RWPE2 (cell line): ENCODE data around the gene PRPF18.

Source experiments
- ATAC-seq: fragments of 200-7000 bp; cut with Tn5 transposase; 3 replicates; pipeline ENCODE4 v1.9.1; 2021; ENCODE audit warnings: low read depth
- DNase-seq: peaks from one replicate; pipeline ENCODE4 v3.0.0-alpha.2; 2020; ENCODE audit warnings: low spot score
- H3K27ac ChIP-seq: fragments of 450-650 bp; 2 replicates; pipeline ENCODE4 v1.5.1; 2017; ENCODE audit warnings: mild to moderate bottlenecking; ENCODE audit not compliant: poor library complexity, severe bottlenecking
- H3K27me3 ChIP-seq: fragments of 250-450 bp; sonication (Bioruptor Pico); 2 replicates; pipeline ENCODE4 v1.5.1; 2021; ENCODE audit warnings: mild to moderate bottlenecking, moderate library complexity; ENCODE audit not compliant: insufficient read depth, poor library complexity, severe bottlenecking
- H3K36me3 ChIP-seq: fragments of 250-450 bp; sonication (Bioruptor Pico); 2 replicates; pipeline ENCODE4 v1.5.1; 2020; ENCODE audit warnings: low read depth, mild to moderate bottlenecking, moderate library complexity
- H3K4me1 ChIP-seq: fragments of 250-450 bp; sonication (Bioruptor Pico); 2 replicates; pipeline ENCODE4 v1.5.1; 2021; ENCODE audit warnings: mild to moderate bottlenecking, moderate library complexity; ENCODE audit not compliant: insufficient read depth, poor library complexity, severe bottlenecking
- H3K4me3 ChIP-seq: fragments of 250-450 bp; sonication (Bioruptor Pico); 2 replicates; pipeline ENCODE4 v1.5.1; 2021; ENCODE audit warnings: mild to moderate bottlenecking, moderate library complexity; ENCODE audit not compliant: severe bottlenecking
- H3K9me3 ChIP-seq: fragments of 250-450 bp; sonication (Bioruptor Pico); 2 replicates; pipeline ENCODE4 v1.5.1; 2021; ENCODE audit warnings: mild to moderate bottlenecking, moderate library complexity; ENCODE audit not compliant: severe bottlenecking
- CTCF ChIP-seq: fragments of 450-650 bp; IDR thresholded peaks from one replicate; pipeline ENCODE4 v1.5.1; 2017; ENCODE audit warnings: mild to moderate bottlenecking, moderate library complexity; ENCODE audit not compliant: poor library complexity, severe bottlenecking

Gene PRPF18

GRCh38 chr10:13614530-13615332 lies 28.0 kb downstream of the PRPF18 start:
- peak; percentile 89 for ATAC-seq
- Histone ChIP-seq H3K27ac (peak overlapping the region; percentile 36), H3K4me3 (no peak overlapping the region), H3K9me3 (no peaks in the 10 kb centered on the region), H3K27me3 (no peaks in the 10 kb centered on the region), H3K4me1 (peaks cover 12% of the 10 kb centered on the region), H3K36me3 (peaks cover 46% of the 10 kb centered on the region)
- no peak for DNase-seq
- TF ChIP-seq CTCF = no peak

- no peaks in the 10 kb centered on the region for H3K9me3 ChIP-seq
- peak overlapping the region; percentile 36 for H3K27ac ChIP-seq
- DNase-seq = no peak
- H3K27me3 ChIP-seq = no peaks in the 10 kb centered on the region
- no peak for TF ChIP-seq CTCF
- ATAC-seq = no peak
- no peak overlapping the region for H3K4me3 ChIP-seq
- H3K36me3 ChIP-seq = peaks cover 41% of the 10 kb centered on the region
- H3K4me1 ChIP-seq = peaks cover 12% of the 10 kb centered on the region
Measured at GRCh38 chr10:13615650-13616300, 29.0 kb downstream of the PRPF18 start.

GRCh38 chr10:13617116-13617515 lies 30.4 kb downstream of the PRPF18 start:
- Histone ChIP-seq H3K9me3 (no peaks in the 10 kb centered on the region), H3K27ac (no peak overlapping the region), H3K27me3 (no peaks in the 10 kb centered on the region), H3K4me3 (no peak overlapping the region), H3K4me1 (peaks cover 12% of the 10 kb centered on the region), H3K36me3 (peaks cover 37% of the 10 kb centered on the region)
- no peak for DNase-seq
- no peak for TF ChIP-seq CTCF
- ATAC-seq = no peak

GRCh38 chr10:13621931-13622330 lies 35.2 kb downstream of the PRPF18 start:
- peaks cover 18% of the 10 kb centered on the region for H3K36me3 ChIP-seq
- H3K27ac ChIP-seq = no peak overlapping the region
- no peak for TF ChIP-seq CTCF
- no peak for ATAC-seq
- DNase-seq = no peak
- H3K4me1 ChIP-seq = no peaks in the 10 kb centered on the region
- H3K9me3 ChIP-seq = no peaks in the 10 kb centered on the region
- no peak overlapping the region for H3K4me3 ChIP-seq
- H3K27me3 ChIP-seq = no peaks in the 10 kb centered on the region

- no peak overlapping the region for H3K27ac ChIP-seq
- H3K27me3 ChIP-seq = no peaks in the 10 kb centered on the region
- H3K4me1 ChIP-seq = no peaks in the 10 kb centered on the region
- ATAC-seq (no peak), DNase-seq (no peak)
- no peak for TF ChIP-seq CTCF
- H3K36me3 ChIP-seq = peaks cover 15% of the 10 kb centered on the region
- H3K4me3 ChIP-seq = no peak overlapping the region
- H3K9me3 ChIP-seq = no peaks in the 10 kb centered on the region
Measured at GRCh38 chr10:13624630-13625029, 37.9 kb downstream of the PRPF18 start.
